DMS153 (cell line): ENCODE data around the gene TBC1D16.
"Not testable (repeated sequence)": the region's sequence is repeated elsewhere in the genome, so short reads cannot be mapped to it uniquely, and the experiment has no call there.

Experiments used
- DNase-seq: peaks from one replicate; lab custom pipeline; 2025; lab: John Stamatoyannopoulos, UW

The TBC1D16 gene

DNA sequence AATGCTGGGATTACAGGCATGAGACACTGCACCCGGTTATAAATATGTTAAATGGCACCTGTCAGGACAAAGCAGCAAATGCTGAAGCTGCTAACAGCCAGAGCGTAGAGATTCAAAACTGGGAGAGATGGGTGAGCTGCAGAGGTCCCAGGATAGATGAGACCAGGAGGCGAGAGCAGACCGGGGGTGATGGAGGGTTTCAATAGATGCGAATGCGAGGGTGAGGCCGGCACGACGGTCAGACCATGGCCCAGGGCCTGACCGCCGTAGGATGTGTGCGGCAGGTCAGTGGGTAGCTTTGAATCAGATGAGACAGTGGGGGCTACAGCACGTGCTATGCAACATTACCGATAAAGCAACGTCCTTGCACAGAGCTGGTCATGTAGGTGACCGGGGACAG is 15.0 kb upstream of the TBC1D16 start:
- DNase-seq, result no peak

DNA sequence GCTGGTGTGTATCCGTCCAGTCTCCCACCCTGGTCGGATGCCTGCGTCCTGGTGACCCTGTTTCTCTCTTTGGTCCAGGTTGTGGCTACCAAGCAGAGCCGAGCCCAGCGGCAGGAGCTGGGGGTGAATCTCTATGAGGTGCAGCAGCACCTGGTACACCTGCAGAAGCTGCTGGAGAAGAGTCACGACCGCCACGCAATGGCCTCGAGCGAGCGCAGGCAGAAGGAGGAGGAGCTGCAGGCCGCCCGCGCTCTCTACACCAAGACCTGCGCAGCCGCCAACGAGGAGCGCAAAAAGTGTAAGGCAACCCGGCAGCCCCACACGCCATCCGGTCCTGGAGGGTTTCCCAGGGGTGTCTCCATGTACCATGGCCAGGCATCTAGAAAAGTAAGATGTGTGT is 14.3 kb upstream of the TBC1D16 start:
- no peak for DNase-seq

DNA sequence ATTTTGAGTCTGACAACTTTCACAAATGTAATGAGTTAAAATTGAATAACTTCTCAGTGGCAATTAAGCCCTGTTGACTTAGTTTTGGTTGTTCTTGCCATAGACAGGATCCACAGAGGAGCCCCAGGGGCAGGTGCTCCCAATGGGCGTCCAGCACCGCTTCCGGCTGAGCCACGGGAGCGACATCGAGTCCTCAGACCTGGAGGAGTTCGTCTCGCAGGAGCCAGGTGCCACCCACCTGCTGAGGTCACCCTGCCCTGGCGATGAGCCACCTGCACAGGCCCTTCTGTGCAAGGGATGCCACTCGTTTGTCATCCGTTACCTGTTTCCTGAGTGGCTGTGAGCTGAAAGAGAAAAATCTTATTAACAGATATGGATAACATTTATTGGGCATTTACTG is 11.5 kb upstream of the TBC1D16 start:
- DNase-seq, result peak; percentile 91

DNA sequence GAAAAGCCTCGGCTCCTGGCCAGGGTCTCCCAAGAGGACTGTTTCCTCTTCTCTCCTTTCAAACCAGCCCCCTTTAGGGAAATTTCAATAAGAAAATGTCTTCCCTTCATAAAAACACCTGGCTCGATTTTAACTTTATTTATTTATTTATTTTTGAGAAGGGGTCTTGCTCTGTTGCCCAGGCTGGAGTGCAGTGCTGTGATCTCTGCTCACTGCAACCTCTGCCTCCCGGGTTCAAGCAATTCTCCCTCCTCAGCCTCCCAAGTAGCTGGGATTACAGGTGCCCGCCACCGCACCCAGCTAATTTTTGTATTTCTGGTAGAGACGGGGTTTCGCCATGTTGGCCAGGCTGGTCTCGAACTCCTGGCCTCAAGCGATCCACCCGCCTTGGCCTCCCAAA is 11.0 kb upstream of the TBC1D16 start:
- DNase-seq, result not testable (repeated sequence)

DNA sequence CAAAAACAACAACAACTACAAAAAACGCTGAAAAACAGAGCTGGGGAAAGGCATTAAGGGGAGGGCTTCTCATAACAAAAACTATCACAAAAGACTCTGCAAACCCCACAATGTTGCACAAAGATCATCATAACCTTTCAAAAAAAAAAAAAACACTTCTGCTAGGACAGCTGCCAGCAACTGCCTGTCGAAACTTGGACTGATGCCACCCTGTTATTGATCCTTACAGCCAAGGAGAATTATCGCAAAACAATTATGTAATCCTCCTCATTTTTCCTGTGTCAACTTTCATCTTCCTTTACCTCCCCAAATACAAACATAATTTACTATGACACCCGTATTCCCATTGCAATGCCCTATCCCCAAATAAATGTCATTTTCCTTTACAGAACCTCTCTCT is 10.0 kb upstream of the TBC1D16 start:
- peak; percentile 47 for DNase-seq

DNA sequence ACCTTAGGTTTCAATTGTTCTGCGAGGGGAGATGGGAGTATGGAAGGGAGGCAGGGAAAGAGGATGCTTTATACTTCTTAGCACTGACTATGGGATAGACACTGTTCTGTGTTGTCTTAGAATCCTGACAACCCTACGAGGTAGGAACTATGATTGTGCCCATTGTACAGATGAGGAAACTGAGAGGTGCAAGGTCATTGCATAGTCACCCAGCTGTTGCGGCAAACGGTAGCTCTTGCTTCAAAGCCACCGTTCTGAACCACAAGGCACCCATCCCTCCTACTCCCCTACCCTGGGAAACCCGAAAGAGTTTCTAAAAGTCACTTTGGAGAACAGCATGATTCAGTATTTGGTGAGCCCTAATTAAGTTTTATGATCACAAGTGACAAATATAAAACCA is 8.3 kb upstream of the TBC1D16 start:
- no peak for DNase-seq

DNA sequence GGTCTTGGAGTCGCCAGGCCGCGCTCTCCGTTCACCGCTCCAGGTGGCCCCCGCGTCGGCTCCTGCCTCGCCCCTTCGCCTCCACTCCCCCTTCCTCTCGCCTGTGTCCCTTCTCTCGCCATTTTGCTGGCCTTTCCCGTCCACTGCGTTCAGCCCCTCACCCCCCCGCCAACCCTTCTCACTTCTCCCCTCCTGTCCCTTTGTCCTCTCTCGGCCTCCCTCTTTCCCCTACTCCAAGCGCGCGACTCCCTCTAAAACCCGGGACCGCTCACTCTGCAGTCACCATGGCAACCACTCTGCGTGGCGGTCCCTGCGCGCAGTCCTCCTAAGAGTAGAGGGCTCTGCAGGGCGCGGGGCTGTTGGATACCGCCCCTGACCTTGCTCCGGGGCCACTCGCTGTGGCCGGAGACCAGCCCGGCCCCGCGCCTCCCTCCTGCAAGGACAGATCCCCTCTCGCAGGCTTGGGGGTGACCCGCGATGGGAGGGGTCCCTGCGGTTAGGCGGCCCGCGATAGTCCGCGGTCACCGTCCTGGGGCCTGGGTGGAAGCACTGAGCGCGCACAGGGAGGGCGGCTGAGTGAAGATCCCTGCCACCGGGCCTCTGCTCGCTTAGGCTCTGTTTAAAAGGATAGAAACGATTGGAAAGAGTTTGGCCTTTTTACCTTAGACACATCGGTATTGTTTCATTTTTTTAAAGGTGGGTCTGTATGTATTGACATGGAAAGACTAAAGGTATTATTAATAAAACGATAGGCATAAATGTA is 1.2 kb upstream of the TBC1D16 start:
- peak; percentile 21 for DNase-seq

DNA sequence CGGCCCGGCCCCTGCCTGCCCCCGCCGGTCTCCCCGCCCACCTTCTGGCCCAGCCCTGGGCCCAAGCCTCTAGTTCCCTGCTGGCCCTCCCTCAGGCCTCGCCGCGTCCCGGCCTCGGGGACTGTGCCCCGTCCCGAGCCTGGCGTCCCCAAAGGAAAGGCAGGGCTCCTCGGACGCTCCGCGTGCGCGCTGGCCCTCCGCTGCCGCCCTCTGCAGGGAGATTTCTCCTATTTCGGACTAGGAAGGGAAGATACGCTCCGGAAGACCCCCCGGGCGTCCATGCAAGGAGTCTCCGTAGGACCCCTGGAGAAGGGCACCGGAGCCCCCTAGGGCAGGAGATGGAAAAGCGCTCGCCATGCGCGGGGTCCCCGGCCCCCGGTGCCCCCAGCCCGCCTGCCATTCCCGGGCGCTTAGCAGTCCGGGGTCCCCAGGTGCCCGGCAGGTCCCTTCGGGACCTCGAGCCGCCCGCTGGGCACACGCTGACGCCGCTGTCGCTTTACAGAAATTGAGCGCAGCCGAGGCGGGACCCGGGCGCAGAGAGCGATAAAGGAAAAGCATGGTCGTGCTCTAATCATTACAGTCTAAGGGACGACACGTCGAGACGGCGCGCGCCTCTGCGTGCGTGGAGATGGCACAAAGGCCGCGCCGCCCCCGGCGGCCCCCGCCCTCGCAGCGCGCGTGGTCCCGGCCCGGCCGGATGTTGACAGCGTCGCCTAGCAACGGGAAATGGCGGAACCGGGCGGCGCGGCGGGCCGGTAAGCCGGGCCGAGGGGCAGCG is 454 bp upstream of the TBC1D16 start, which contains the start of gene CCDC40:
TSS of gene CCDC40 (plus strand) at position 706 of the 778 bp plus-strand sequence. CDS start at position 727, 21 bp downstream.
- peak; percentile 46 for DNase-seq

DNA sequence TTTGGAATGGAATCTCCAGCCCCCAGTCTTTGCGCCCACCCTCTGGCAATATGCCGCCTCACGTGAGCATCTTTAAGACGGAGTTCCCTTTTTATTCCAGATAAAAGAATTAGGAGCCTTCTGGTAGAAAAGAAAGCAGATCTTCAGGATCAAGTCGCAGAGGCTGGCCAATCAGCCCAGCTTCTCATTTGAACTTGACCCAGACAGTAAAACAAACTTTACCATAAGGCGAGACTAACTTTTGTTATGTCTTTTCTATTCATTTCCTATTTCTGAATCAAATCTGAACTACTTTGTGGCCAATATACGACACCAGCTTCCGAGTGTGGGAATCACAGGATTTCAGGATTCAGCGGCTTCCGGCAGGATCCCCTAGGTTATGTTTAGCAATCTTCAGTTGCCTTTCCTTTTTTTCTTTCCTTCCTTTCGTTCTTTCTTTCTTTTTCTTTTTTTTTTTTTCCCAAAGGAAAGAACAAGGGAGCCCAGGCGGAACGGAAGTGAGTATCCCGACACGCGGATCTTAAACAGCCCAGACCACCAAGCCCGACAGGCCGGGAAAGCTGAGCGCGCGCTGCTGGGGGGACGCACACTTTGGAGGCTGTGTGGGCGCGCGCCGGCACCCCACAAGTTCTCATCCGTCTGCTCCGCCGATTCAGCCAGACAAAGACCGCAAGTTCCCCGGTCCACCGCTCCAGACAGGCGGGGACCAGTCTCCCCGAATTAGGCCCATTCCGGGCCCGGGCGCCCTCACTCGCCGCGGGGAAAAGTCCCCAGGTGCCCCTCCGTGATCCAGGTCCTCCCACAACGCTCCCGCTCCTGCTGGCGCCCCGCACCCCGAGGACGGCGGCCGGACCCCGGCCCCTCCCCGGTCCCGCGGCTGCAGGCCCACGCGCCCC is 633 bp downstream of the TBC1D16 start:
- no peak for DNase-seq

DNA sequence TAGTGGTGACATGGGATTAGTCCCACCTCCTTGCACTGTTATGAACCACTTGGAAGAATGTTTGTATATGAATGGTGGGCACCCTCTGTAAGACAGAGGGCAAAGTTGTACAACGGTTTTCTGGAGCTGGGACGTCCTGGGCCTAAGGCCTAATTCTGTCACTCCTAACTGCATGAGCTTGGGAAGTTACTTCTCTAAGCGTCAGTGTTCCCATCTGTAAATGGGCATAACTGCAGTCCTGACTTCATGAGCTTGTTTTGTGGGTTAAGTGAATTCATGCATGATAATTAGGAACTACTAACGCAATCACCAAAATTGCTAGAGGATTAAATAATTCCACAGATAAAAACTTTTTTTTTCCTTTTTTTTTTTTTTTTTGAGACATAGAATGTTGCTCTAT is 1.8 kb downstream of the TBC1D16 start:
- DNase-seq, result no peak

DNA sequence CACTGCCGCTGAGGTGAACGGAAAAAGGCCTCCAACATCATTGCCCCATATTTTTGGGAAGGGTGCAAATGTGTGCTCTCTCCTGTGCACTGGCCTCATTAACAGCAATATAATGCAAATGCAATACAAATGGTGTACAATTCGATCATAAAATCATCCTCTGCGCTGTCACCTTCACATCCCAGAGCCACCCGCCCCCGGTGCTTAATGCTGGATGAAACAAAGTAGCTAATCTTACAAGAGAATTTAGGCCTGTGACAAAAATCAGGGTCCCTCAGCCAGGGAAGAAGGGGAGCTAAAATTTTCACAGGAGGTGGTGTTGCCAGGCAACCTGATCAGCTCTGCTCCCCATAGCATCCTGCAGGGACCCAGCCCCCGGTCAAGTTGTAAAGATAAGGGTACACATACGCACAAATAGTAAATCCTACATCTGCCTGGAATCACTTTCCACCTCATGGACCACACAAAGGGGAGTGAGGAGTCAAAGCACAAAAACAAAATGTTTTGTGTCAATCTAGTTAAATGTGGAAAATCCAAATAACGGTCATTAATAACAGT is 3.0 kb downstream of the TBC1D16 start:
- DNase-seq, result no peak

DNA sequence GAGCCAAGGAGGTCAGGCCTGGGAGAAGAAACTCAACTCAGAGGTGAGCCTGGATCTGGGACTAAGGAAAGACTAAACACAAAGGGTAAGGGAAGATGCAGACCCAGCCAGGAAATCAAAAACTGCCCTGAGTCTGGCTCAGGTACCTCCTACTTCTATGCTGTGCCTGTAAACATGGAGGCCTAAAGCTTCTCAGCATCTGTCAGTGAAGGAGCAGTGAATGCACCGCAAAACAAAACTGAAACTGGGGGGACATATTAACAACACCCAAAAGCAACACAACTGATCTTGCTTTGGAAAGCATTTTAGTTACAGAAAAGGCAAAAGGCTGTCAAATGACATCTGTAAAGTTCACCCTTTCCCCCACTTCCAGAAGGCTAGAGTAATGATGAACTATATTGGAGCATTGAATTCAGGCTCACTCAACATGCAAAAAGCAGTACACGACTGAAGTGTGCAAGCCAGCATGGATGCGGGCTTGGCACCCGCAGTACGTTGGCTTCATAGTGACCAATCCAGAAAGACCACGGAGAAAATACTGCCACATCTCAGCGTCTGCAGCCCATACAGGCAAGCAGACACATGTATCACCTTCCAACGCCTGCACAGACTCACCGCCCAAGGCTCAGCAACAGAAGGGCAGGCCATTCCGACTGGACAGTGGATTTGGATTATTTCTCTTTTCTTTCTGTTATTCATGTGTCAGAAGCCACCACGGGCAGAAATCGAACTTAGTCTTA is 3.8 kb downstream of the TBC1D16 start:
- no peak for DNase-seq

DNA sequence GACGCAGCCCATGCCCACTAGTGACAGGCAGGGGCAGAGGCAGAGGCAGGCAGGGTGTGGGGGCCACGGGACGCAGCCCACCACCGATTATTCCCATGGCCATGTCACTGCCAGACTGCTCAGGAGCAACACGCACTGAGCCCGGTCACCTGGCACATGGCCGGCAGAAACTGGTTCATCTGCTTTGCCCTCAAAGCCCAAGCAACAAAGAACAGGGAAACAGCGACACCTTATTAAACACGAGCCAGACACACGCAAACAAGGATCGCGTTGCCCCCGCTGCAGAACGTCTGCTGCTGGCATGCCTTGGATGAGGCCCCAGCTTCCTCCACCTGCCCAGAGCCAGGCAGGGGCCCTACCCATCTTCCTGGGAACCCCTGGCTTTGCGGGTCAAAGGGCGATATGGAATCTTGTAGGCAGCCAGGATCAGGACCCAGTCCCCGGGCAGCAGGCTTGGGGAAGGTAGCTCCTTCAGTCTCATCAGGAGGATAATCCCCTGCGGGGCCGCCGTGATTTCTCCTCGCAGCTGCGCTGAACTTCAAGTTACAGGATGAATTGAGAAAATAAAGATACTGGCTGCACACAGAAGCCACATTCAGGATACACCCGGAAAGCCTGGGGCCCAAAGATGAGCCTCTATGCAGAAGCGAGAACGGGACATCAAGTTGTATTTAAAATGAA is 4.8 kb downstream of the TBC1D16 start:
- DNase-seq, result peak; percentile 89

DNA sequence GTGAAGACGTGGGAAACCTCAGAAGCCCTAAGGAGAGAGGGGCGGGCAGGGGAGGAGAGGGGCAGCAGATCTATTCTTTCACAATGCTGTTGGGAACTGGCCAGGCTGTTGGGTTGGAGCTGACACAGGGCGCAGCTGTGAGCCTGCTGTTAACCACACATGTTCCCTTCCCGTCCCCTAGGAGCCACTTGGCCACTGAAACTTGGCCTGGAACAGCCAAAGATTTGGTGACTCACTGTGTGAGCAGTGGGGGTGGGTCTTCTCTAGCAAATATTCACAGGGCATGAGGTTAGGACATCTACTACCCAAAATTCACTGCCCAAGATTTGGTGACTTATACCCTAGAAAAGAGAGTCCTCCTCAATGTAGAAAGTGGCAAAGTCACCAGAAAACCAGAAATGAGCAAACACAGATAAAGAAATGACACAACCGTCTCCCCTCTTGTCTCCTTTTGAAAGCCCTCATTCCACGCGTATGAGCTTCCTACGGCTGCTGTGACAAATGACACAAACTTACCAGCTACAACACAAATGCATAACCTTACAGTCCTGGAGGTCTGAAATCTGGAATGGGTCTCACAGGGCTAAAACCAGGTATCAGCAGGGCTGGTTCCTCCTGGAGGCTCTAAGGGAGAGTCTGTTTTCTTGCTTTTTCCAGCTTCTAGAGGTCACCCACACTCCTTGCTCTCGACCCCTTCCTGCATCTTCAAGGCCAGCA is 6.3 kb downstream of the TBC1D16 start:
- no peak for DNase-seq

DNA sequence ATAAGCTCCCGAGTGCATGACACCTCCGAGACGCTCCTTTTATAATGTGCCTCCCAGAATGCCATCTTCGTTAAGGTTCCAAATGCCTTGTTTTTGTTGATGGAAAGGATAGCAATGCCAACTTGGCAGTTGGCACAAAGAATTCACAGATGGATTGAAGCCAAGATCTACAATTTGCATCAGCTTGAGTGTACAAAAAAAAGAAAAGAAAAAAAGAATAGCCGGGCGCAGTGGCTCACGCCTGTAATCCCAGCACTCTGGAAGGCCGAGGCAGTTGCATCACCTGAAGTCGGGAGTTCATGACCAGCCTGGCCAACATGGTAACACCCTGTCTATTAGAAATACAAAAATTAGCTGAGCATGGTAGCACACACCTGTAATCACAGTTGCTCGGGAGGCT is 7.6 kb downstream of the TBC1D16 start:
- DNase-seq, result no peak

DNA sequence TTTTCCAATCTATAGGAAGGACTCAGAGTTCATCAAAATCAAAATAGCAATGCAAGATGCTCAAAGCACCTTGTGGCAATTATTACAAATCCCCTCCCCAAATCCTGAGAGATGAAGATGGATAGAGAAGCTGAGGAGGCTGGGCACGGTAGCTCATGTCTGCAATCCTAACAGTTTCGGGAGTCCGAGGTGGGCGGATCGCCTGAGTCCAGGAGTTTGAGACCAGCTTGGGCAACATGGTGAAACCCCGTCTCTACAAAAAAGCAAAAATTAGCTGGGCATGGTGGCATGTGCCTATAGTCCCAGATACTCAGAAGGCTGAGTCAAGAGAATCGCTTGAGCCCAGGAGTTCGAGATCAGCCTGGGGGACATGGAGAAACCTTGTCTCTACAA is 8.6 kb downstream of the TBC1D16 start:
- no peak for DNase-seq

DNA sequence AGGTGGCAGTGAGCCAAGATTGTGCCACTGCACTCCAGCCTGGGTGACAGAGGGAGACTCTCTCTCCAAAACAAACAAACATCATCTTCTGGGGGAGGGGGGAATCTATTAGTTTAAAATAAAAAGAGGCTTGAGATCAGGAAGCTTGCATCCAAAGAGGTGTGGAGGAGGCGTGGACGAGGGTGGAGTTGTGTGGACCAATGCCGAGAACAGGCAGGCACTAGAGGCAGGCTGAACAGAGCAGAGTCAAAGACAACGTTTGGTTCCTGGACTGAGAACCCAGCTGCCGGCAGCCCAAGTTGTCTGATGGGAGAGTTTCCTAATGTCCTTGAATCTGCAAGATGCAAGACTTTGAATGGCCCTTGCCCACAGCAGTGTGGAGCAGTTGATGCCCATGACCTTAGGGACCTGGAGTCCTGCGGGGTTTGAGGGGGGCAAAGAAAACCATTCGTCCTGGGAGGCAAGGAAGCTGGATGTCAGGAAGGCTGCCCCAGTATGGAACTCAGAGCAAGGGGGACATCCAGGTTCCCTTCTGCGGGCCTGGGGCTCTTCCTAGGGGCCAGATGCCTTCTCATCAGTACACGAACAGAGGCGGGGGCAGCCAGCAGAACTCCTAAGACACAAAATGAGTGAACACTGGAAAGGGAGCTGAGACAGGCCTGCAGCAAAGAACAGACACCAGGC is 9.2 kb downstream of the TBC1D16 start:
- DNase-seq, result peak; percentile 28

DNA sequence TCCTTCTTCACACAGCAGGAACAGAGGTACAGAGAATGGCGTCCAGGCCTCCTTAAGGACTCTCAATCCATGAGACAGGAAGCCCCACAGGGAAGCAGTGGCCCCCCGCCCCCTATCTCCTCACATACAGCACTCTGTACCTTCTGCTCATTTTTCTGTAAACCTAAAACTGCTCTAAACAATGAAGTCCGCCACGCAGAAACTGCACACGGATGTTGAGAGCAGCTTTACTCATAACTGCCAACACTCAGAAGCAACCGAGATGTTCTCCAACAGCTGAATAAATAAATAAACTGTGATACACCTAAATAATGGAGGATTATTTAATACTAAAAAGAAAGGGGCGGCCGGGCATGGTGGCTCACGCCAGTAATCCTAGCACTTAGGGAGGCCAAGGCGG is 9.9 kb downstream of the TBC1D16 start:
- peak; percentile 49 for DNase-seq

DNA sequence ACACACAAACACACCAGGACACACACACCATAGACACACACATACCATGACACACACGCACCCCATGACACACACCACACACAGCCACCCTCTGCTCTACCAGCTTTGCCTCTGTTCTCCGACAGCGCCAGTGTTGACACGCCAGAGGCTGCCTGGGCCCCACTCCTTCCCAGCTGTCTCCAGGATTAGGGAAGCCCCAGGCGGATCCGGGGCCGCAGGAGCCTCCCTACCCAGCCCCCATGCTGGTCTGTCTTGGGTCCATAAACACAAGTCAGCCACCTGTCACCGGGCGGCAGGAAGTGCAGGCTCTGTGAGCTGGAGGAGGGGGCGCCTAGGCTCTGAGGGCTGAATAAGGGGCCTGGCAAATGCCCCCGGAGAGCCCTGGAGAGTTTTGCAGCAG is 10.5 kb downstream of the TBC1D16 start:
- DNase-seq, result peak; percentile 64
